HEK293 (cell line): Measurements from ENCODE around the gene TTC31.

Experiments
- AEBP2 ChIP-seq: fragments of 450-650 bp; formaldehyde crosslinking; IDR thresholded peaks from 2 replicates; pipeline ENCODE4 v1.5.1; 2016; ENCODE audit warnings: missing biosample characterization, missing genetic modification characterization, borderline replicate concordance
- GFI1B ChIP-seq: fragments of 450-650 bp; formaldehyde crosslinking; IDR thresholded peaks from 2 replicates; pipeline ENCODE4 v1.5.1; 2016; ENCODE audit warnings: missing biosample characterization, missing genetic modification characterization
- GLIS2 ChIP-seq: fragments of 450-650 bp; formaldehyde crosslinking; IDR thresholded peaks from 2 replicates; pipeline ENCODE4 v1.5.1; 2016; ENCODE audit warnings: missing biosample characterization, missing genetic modification characterization
- KLF10 ChIP-seq: fragments of 450-650 bp; IDR thresholded peaks from 2 replicates; pipeline ENCODE4 v1.5.1; 2018; ENCODE audit warnings: missing biosample characterization, mild to moderate bottlenecking, missing genetic modification characterization
- KLF7 ChIP-seq: fragments of 450-650 bp; formaldehyde crosslinking; IDR thresholded peaks from 2 replicates; pipeline ENCODE4 v1.5.1; 2016; ENCODE audit warnings: missing biosample characterization, missing genetic modification characterization, borderline replicate concordance
- OSR2 ChIP-seq: fragments of 450-650 bp; formaldehyde crosslinking; IDR thresholded peaks from 2 replicates; pipeline ENCODE4 v1.5.1; 2016; ENCODE audit warnings: missing biosample characterization, missing genetic modification characterization
- PBX3 ChIP-seq: sonication (generic); formaldehyde crosslinking; IDR thresholded peaks from 2 replicates; pipeline ENCODE4 v1.8.1; 2022; ENCODE audit warnings: mild to moderate bottlenecking, moderate library complexity, missing genetic modification reagents
- PRDM1 ChIP-seq: fragments of 450-650 bp; formaldehyde crosslinking; IDR thresholded peaks from 2 replicates; pipeline ENCODE4; 2016; ENCODE audit warnings: missing biosample characterization, missing genetic modification characterization
- REPIN1 ChIP-seq: fragments of 450-650 bp; formaldehyde crosslinking; IDR thresholded peaks from 2 replicates; pipeline ENCODE4 v1.5.1; 2017; ENCODE audit warnings: missing biosample characterization, missing genetic modification characterization, low read depth
- SP3 ChIP-seq: fragments of 450-650 bp; formaldehyde crosslinking; IDR thresholded peaks from 2 replicates; pipeline ENCODE4 v1.5.1; 2016; ENCODE audit warnings: missing biosample characterization, missing genetic modification characterization
- SP7 ChIP-seq: fragments of 450-650 bp; formaldehyde crosslinking; IDR thresholded peaks from 2 replicates; pipeline ENCODE4 v1.5.1; 2016; ENCODE audit warnings: missing biosample characterization, missing genetic modification characterization
- ZNF112 ChIP-seq: fragments of 450-650 bp; formaldehyde crosslinking; IDR thresholded peaks from 2 replicates; pipeline ENCODE4 v1.5.0; 2017; ENCODE audit warnings: missing biosample characterization, missing genetic modification characterization
- ZNF18 ChIP-seq: fragments of 450-650 bp; formaldehyde crosslinking; IDR thresholded peaks from 2 replicates; pipeline ENCODE4 v1.5.1; 2016; ENCODE audit warnings: missing biosample characterization, missing genetic modification characterization
- ZNF26 ChIP-seq: fragments of 450-650 bp; formaldehyde crosslinking; IDR thresholded peaks from 2 replicates; pipeline ENCODE4 v1.5.1; 2016; ENCODE audit warnings: missing biosample characterization, missing genetic modification characterization
- ZNF302 ChIP-seq: fragments of 450-650 bp; formaldehyde crosslinking; IDR thresholded peaks from 2 replicates; pipeline ENCODE4 v1.5.1; 2016; ENCODE audit warnings: missing biosample characterization, missing genetic modification characterization, low read depth
- ZNF398 ChIP-seq: fragments of 450-650 bp; formaldehyde crosslinking; IDR thresholded peaks from 2 replicates; pipeline ENCODE4 v1.5.1; 2017; ENCODE audit warnings: missing biosample characterization, missing genetic modification characterization
- ZNF416 ChIP-seq: fragments of 450-650 bp; formaldehyde crosslinking; IDR thresholded peaks from 2 replicates; pipeline ENCODE4 v1.5.1; 2016; ENCODE audit warnings: missing biosample characterization, missing genetic modification characterization
- ZNF423 ChIP-seq: fragments of 450-650 bp; formaldehyde crosslinking; IDR thresholded peaks from 2 replicates; pipeline ENCODE4 v1.5.1; 2016; ENCODE audit warnings: missing biosample characterization, missing genetic modification characterization
- ZNF501 ChIP-seq: fragments of 450-650 bp; formaldehyde crosslinking; IDR thresholded peaks from 2 replicates; pipeline ENCODE4 v1.5.1; 2016; ENCODE audit warnings: missing biosample characterization, missing genetic modification characterization
- ZNF571 ChIP-seq: fragments of 450-650 bp; formaldehyde crosslinking; IDR thresholded peaks from 2 replicates; pipeline ENCODE4 v1.5.0; 2017; ENCODE audit warnings: missing biosample characterization, missing genetic modification characterization
- ZNF600 ChIP-seq: fragments of 450-650 bp; formaldehyde crosslinking; IDR thresholded peaks from 2 replicates; pipeline ENCODE4 v1.5.1; 2016; ENCODE audit warnings: missing biosample characterization, missing genetic modification characterization
- ZNF610 ChIP-seq: fragments of 450-650 bp; formaldehyde crosslinking; IDR thresholded peaks from 2 replicates; pipeline ENCODE4 v1.5.1; 2016; ENCODE audit warnings: missing biosample characterization, missing genetic modification characterization, borderline replicate concordance
- ZNF639 ChIP-seq: fragments of 450-650 bp; formaldehyde crosslinking; IDR thresholded peaks from 2 replicates; pipeline ENCODE4 v1.5.1; 2016; ENCODE audit warnings: missing biosample characterization, missing genetic modification characterization
- ZNF658 ChIP-seq: fragments of 450-650 bp; formaldehyde crosslinking; IDR thresholded peaks from 2 replicates; pipeline ENCODE4; 2016; ENCODE audit warnings: missing biosample characterization, missing genetic modification characterization
- ZNF664 ChIP-seq: fragments of 450-650 bp; formaldehyde crosslinking; IDR thresholded peaks from 2 replicates; pipeline ENCODE4 v1.5.1; 2016; ENCODE audit warnings: missing biosample characterization, missing genetic modification characterization
- ZNF692 ChIP-seq: fragments of 450-650 bp; formaldehyde crosslinking; IDR thresholded peaks from 2 replicates; pipeline ENCODE4 v1.5.1; 2016; ENCODE audit warnings: missing biosample characterization, missing genetic modification characterization
- ZNF785 ChIP-seq: fragments of 450-650 bp; formaldehyde crosslinking; IDR thresholded peaks from 2 replicates; pipeline ENCODE4 v1.5.1; 2016; ENCODE audit warnings: missing biosample characterization, missing genetic modification characterization
- ZSCAN23 ChIP-seq: fragments of 450-650 bp; formaldehyde crosslinking; IDR thresholded peaks from 2 replicates; pipeline ENCODE4 v1.5.1; 2016; ENCODE audit warnings: missing biosample characterization, missing genetic modification characterization

TTC31 gene

GRCh38 chr2:74441690-74442482 lies 41.0 kb upstream of the TTC31 start, which contains the start of gene RTKN (continued):
- TF ChIP-seq AEBP2 (tag by site-specific recombination) (no peak), ZNF639 (tag by site-specific recombination) (no peak), REPIN1 (tag by site-specific recombination) (no peak), ZNF664 (no peak), OSR2 (tag by site-specific recombination) (no peak), ZNF600 (tag by site-specific recombination) (peak; percentile 34; the same call in 1 of the 2 replicates), ZNF18 (tag by site-specific recombination) (0 out of 2 replicates have a peak, but pooled peaks have one; percentile 12), ZNF398 (0 out of 2 replicates have a peak, but pooled peaks have one; percentile 27), ZSCAN23 (no peak), SP3 (tag by site-specific recombination) (peak; percentile 67), PBX3 (peak; percentile 55), ZNF423 (tag by site-specific recombination) (no peak), ZNF785 (no peak), ZNF26 (no peak), ZNF658 (tag by site-specific recombination) (no peak), ZNF610 (tag by site-specific recombination) (no peak), GFI1B (no peak), ZNF571 (tag by site-specific recombination) (no peak), ZNF302 (tag by site-specific recombination) (no peak), KLF10 (tag by site-specific recombination) (no peak), PRDM1 (tag by site-specific recombination) (no peak), ZNF112 (no peak), KLF7 (tag by site-specific recombination) (no peak), ZNF501 (peak; percentile 41; the same call in 1 of the 2 replicates), ZNF416 (tag by site-specific recombination) (no peak), SP7 (no peak; the same call in 1 of the 2 replicates), GLIS2 (tag by site-specific recombination) (no peak), ZNF692 (tag by site-specific recombination) (no peak)
